ENCODE results near the gene PRIM1.

DNA sequence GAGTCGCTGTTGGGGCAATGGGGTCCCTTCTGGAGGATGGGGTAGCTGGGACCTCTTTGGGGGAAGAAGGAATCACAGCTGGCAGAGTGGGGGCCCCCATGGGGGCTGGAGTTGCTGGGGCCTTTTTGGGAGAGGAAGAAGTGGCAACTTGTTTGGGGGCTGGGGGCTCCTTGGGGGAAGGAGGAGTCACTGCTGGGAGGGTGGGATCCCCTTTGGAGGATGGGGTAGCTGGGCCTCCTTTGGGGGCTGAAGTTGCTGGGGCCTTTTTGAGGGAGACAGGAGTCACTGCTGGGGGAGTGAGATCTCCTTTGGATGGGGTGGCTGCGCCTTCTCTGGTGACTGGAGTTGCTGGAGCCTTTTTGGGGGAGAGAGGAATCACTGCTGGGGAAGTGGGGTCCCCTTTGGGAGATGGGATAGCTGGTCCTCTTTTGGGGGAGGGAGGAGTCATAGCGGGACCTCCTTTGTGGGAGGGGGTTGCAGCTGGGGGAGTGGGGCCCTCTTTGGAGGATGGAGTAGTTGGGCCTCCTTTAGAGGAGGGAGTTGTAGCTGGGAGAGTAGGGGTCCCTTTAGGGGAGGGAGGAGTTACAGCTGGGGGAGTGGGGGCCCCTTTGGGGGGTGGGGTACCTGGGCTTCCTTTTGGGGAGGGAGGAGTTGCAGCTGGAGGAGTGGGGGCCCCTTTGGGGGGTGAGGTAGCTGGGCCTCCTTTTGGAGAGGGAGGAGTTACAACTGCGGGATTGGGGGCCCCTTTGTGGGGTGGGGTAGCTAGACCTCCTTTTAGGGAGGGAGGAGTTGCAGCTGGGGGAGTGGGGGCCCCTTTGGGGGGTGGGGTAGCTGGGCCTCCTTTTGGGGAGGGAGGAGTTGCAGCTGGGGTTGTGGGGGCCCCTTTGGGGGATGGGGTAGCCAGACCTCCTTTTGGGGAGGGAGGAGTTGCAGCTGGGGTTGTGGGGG is 34.9 kb downstream of the PRIM1 start:
- TF ChIP-seq, protein P1, sequence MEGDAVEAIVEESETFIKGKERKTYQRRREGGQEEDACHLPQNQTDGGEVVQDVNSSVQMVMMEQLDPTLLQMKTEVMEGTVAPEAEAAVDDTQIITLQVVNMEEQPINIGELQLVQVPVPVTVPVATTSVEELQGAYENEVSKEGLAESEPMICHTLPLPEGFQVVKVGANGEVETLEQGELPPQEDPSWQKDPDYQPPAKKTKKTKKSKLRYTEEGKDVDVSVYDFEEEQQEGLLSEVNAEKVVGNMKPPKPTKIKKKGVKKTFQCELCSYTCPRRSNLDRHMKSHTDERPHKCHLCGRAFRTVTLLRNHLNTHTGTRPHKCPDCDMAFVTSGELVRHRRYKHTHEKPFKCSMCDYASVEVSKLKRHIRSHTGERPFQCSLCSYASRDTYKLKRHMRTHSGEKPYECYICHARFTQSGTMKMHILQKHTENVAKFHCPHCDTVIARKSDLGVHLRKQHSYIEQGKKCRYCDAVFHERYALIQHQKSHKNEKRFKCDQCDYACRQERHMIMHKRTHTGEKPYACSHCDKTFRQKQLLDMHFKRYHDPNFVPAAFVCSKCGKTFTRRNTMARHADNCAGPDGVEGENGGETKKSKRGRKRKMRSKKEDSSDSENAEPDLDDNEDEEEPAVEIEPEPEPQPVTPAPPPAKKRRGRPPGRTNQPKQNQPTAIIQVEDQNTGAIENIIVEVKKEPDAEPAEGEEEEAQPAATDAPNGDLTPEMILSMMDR (IDR thresholded peaks at IDR 0.05 in 8 of 11, conservative IDR thresholded peaks at IDR 0.05 in 3 of 11) = no peak
- TF ChIP-seq POLR2A (IDR thresholded peaks at IDR 0.05) (no peak), POLR2AphosphoS5 (IDR thresholded peaks at IDR 0.05) (no peak)

All from spleen (tissue), 7 donors.